Stimulated activated naive B cell treated with anti-CD40 and anti-IgM and Interleukin-4, amounts not matched to agents 10 μg/mL and 1 μg/mL and 100 μg/mL, for 72 hours (primary cell): ENCODE results near the gene THSD7A.

ENCODE experiments used
- ATAC-seq, 2 donors: fragments of 150-1000 bp; cut with Tn5 transposase; replicated peaks; 2 replicates each; pipeline ENCODE4 v1.10.0; 2021; ENCODE audit warnings: moderate library complexity in 1 of 2
- DNase-seq: peaks from one replicate; pipeline ENCODE4 v3.0.0; 2021
- H3K27ac Mint-ChIP-seq: one replicate; pipeline ENCODE4 v1.8.0; 2022; ENCODE audit warnings: mild to moderate bottlenecking, mixed read lengths
- H3K27me3 Mint-ChIP-seq, 2 donors: one replicate each; pipeline ENCODE4 v1.8.0; 2022; ENCODE audit warnings: mixed read lengths in 2 of 2
- H3K36me3 Mint-ChIP-seq, 2 donors: one replicate each; pipeline ENCODE4 v1.8.0; 2022; ENCODE audit warnings: mixed read lengths in 2 of 2, mild to moderate bottlenecking in 1 of 2
- H3K4me1 Mint-ChIP-seq, 2 donors: one replicate each; pipeline ENCODE4 v1.8.0; 2022; ENCODE audit warnings: mixed read lengths in 2 of 2, mild to moderate bottlenecking in 1 of 2
- H3K4me3 Mint-ChIP-seq, 2 donors: one replicate each; pipeline ENCODE4 v1.8.0; 2022; ENCODE audit warnings: mild to moderate bottlenecking in 2 of 2, mixed read lengths in 2 of 2, moderate library complexity in 1 of 2
- H3K9me3 Mint-ChIP-seq, 2 donors: one replicate each; pipeline ENCODE4 v1.8.0; 2022; ENCODE audit warnings: mixed read lengths in 2 of 2, mild to moderate bottlenecking in 1 of 2

THSD7A gene

GRCh38 chr7:11633310-11633709, 198.7 kb downstream of the THSD7A start:
- H3K27me3 Mint-ChIP-seq = no peaks in the 10 kb centered on the region
- no peak overlapping the region for H3K4me3 Mint-ChIP-seq
- no peaks in the 10 kb centered on the region for H3K36me3 Mint-ChIP-seq
- H3K4me1 Mint-ChIP-seq = no peaks in the 10 kb centered on the region
- H3K27ac Mint-ChIP-seq = no peak overlapping the region
- no peaks in the 10 kb centered on the region for H3K9me3 Mint-ChIP-seq
- no peak for DNase-seq
- no peak for ATAC-seq

DNA sequence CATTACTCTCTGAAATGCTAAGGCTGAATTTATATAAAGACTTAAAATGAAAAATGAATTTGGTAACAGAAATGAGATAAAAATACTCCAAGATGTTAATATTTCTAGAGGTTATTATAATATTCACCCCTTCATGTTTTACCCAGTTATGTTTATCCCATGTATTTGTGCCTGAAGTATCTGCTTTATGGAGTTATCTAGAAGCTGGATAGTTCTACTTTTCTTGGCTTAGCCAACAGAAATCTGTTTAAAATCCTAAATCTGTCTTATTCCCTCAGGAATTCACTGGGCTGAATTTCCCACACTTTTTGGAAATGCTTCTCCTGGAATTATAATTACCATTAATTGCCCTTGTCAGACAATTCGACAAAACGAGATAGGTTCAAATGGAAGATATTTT, 201.6 kb downstream of the THSD7A start:
- Mint-ChIP-seq H3K27me3 (no peaks in the 10 kb centered on the region), H3K36me3 (no peaks in the 10 kb centered on the region), H3K27ac (no peak overlapping the region), H3K4me3 (no peak overlapping the region), H3K9me3 (no peaks in the 10 kb centered on the region), H3K4me1 (no peaks in the 10 kb centered on the region)
- ATAC-seq (no peak), DNase-seq (no peak)

DNA sequence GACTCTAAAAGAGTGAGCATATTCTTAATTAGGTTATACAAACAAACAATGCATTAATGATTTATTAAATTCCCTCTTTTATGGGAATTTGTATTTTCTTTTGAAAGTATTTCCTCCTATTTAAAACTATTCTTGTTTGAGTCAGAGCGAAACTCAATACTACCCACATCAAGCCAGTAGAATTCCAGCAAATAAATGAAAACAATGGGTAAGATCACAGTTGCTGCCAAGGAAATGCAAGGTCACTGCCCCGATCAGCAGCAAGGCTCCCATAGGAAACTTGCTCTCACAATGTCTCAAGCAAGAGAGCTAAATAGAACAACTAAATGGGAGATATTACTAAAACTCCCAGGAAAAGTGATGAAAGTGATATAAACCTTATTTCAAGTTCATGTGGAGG, 206.3 kb downstream of the THSD7A start:
- ATAC-seq = no peak
- no peaks in the 10 kb centered on the region for H3K36me3 Mint-ChIP-seq
- no peaks in the 10 kb centered on the region for H3K27me3 Mint-ChIP-seq
- H3K9me3 Mint-ChIP-seq = peaks cover 0 to 2% of the 10 kb centered on the region in 2 donors
- no peak overlapping the region for H3K27ac Mint-ChIP-seq
- DNase-seq = no peak
- H3K4me3 Mint-ChIP-seq = no peak overlapping the region
- H3K4me1 Mint-ChIP-seq = no peaks in the 10 kb centered on the region

DNA sequence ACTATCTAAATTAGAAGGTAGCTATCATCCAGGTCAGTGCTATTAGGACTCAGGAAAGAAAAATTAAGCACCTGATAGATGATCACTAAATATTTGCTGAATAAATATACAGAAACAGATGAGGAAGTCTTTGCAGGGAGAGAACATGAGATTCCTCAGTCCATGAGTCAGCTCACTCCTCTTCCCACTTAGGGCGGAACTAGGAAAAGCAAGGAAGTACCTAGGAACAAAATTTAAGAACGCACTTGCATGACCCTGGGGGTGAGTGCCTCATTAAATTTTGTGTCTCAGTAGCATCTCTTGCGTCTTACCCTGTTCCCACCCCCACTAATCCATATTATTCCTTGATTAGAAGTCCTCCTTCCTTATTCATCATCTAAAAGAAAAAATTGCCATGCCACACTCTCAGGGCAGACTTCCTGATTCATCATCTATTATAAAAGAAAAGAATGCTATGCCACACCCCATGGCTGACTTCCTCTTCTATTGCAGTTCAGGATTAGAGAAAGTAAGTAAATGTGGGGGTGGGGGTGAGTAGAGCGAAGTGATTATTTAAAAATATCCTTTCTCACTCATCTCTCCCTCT, 208.8 kb downstream of the THSD7A start:
- no peaks in the 10 kb centered on the region for H3K4me1 Mint-ChIP-seq
- no peaks in the 10 kb centered on the region for H3K36me3 Mint-ChIP-seq
- H3K9me3 Mint-ChIP-seq = peaks cover 0 to 2% of the 10 kb centered on the region in 2 donors
- no peak for ATAC-seq
- H3K27ac Mint-ChIP-seq = no peak overlapping the region
- no peak for DNase-seq
- no peaks in the 10 kb centered on the region for H3K27me3 Mint-ChIP-seq
- H3K4me3 Mint-ChIP-seq = no peak overlapping the region

GRCh38 chr7:11620406-11621253, 211.4 kb downstream of the THSD7A start:
- DNase-seq = no peak
- Mint-ChIP-seq H3K27me3 (no peaks in the 10 kb centered on the region), H3K4me1 (no peaks in the 10 kb centered on the region), H3K27ac (no peak overlapping the region), H3K36me3 (no peaks in the 10 kb centered on the region), H3K4me3 (no peak overlapping the region), H3K9me3 (peaks cover 0 to 2% of the 10 kb centered on the region in 2 donors)
- no peak for ATAC-seq

DNA sequence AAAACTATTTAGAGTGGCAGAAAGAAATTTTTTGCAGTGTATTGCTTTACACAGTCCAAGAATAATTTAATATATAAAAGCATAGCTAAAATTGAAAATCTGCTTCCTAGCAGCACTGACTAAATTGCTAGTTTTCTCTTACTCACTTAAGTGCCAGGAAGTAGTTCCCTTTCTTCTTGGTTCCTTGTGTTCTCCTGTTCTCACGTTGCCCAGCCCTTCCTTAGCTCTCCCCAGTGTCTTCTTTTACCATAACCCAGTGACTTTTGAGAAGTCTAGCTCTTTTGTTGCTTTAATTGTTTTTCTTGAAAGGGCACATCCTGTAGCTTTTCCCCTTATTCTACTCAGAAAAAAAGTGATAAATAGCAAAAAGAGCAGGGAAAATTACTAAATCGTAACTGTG, 215.5 kb downstream of the THSD7A start:
- no peak overlapping the region for H3K27ac Mint-ChIP-seq

DNA sequence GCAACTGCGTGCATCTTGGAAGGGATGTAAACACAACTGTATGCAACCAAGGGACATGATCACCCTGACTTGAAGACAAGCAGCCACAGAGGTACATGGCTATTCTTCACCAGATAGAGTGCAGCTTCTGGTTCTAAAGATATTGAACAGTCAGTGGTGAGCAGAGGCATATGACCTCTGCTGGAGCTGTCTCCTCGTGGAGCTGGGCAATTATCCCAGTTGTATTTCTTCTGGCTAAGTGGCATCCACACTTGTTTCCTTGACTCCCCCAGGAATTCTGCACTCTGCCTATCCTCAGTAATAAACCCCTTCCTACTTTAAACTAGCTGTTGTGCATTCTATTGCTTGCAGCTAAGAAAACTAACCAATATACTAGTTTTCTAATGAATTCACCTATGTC, 216.8 kb downstream of the THSD7A start:
- no peaks in the 10 kb centered on the region for H3K36me3 Mint-ChIP-seq
- H3K4me3 Mint-ChIP-seq = no peak overlapping the region
- no peaks in the 10 kb centered on the region for H3K27me3 Mint-ChIP-seq
- DNase-seq (no peak), ATAC-seq (no peak)
- H3K27ac Mint-ChIP-seq = no peak overlapping the region
- H3K4me1 Mint-ChIP-seq = no peaks in the 10 kb centered on the region
- H3K9me3 Mint-ChIP-seq = no peaks in the 10 kb centered on the region

More for the DNA sequence above, 215.5 kb downstream of the THSD7A start:
- Mint-ChIP-seq H3K9me3 (no peaks in the 10 kb centered on the region), H3K27me3 (no peaks in the 10 kb centered on the region), H3K36me3 (no peaks in the 10 kb centered on the region), H3K4me3 (no peak overlapping the region), H3K4me1 (no peaks in the 10 kb centered on the region)
- DNase-seq = no peak
- ATAC-seq = no peak

DNA sequence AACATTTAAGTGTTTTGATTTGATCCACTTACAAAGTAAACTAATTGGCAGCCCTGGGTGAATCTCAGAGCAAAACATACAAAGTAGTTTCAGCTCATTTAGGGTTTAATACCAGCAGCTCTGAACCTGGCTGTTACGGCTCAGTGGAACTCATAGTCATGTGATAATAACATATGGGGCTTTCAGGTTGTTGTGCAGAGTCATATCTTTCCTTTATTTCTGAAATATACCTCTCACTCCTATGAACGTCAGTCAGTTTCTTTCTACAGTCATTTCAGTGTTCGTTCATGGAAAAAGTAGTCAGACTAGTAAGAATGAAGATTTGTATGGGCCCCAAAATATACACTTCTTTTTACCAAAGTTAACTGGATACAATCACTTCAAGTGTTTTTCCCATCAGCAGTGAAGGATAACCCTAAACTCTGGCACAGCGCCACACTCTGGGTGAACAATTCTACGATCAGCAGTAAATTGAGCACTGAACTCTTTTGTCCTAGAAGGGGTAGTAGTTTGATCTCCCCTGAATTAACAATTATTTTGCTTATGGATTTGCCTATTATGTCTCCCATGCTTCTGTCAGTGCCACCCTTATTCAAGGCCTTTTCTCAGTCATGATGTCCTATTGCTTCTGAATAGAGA, 218.6 kb downstream of the THSD7A start:
- Mint-ChIP-seq H3K9me3 (no peaks in the 10 kb centered on the region), H3K4me3 (no peak overlapping the region), H3K36me3 (no peaks in the 10 kb centered on the region), H3K27me3 (no peaks in the 10 kb centered on the region), H3K27ac (no peak overlapping the region), H3K4me1 (no peaks in the 10 kb centered on the region)
- peak in 1 of 2 donors; percentile 31 for ATAC-seq
- no peak for DNase-seq

GRCh38 chr7:11612737-11613136, 219.3 kb downstream of the THSD7A start:
- Mint-ChIP-seq H3K27ac (no peak overlapping the region), H3K4me1 (no peaks in the 10 kb centered on the region), H3K9me3 (no peaks in the 10 kb centered on the region), H3K36me3 (no peaks in the 10 kb centered on the region), H3K4me3 (no peak overlapping the region), H3K27me3 (no peaks in the 10 kb centered on the region)
- no peak for ATAC-seq
- DNase-seq = no peak

- no peak overlapping the region for H3K4me3 Mint-ChIP-seq
- H3K9me3 Mint-ChIP-seq = no peaks in the 10 kb centered on the region
- no peaks in the 10 kb centered on the region for H3K27me3 Mint-ChIP-seq
- H3K27ac Mint-ChIP-seq = no peak overlapping the region
- ATAC-seq = no peak
- H3K4me1 Mint-ChIP-seq = no peaks in the 10 kb centered on the region
- no peaks in the 10 kb centered on the region for H3K36me3 Mint-ChIP-seq
- DNase-seq = no peak
Measured at GRCh38 chr7:11609096-11609670, 222.8 kb downstream of the THSD7A start.

GRCh38 chr7:11607686-11608085, 224.3 kb downstream of the THSD7A start:
- no peaks in the 10 kb centered on the region for H3K27me3 Mint-ChIP-seq
- no peak overlapping the region for H3K27ac Mint-ChIP-seq
- H3K4me3 Mint-ChIP-seq = no peak overlapping the region
- H3K9me3 Mint-ChIP-seq = peaks cover 0 to under 1% of the 10 kb centered on the region in 2 donors
- no peak for ATAC-seq
- no peak for DNase-seq
- H3K4me1 Mint-ChIP-seq = no peaks in the 10 kb centered on the region
- no peaks in the 10 kb centered on the region for H3K36me3 Mint-ChIP-seq

GRCh38 chr7:11605749-11606148, 226.2 kb downstream of the THSD7A start:
- no peak overlapping the region for H3K27ac Mint-ChIP-seq
- H3K36me3 Mint-ChIP-seq = no peaks in the 10 kb centered on the region
- ATAC-seq (no peak), DNase-seq (no peak)
- H3K27me3 Mint-ChIP-seq = no peaks in the 10 kb centered on the region
- peaks cover 2 to 6% of the 10 kb centered on the region in 2 donors for H3K9me3 Mint-ChIP-seq
- no peaks in the 10 kb centered on the region for H3K4me1 Mint-ChIP-seq
- no peak overlapping the region for H3K4me3 Mint-ChIP-seq

DNA sequence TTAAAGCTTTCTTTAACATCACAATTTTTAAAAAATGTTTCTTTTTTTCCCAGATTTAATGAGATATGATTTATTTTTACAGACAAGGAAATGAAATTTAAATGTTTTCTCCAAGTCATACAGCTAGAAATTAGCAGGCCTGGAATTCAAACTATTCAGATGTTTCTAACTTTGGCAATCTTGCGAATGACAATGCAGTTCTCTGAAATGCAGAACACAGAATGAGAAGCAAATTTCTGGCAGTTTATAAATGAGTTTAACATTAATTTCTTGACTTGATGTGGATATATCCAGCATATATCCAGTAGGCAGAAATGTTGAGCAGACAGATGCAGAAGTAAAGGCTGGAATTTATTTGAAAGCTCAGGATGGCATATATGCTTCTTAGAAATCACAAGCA, 227.5 kb downstream of the THSD7A start:
- Mint-ChIP-seq H3K4me1 (no peaks in the 10 kb centered on the region), H3K36me3 (no peaks in the 10 kb centered on the region), H3K27ac (no peak overlapping the region), H3K4me3 (no peak overlapping the region), H3K9me3 (peaks cover 2 to 6% of the 10 kb centered on the region in 2 donors), H3K27me3 (no peaks in the 10 kb centered on the region)
- DNase-seq (no peak), ATAC-seq (no peak)

GRCh38 chr7:11601761-11602160, 230.2 kb downstream of the THSD7A start:
- ATAC-seq (no peak), DNase-seq (no peak)
- Mint-ChIP-seq H3K27ac (no peak overlapping the region), H3K4me1 (no peaks in the 10 kb centered on the region), H3K36me3 (no peaks in the 10 kb centered on the region), H3K4me3 (no peak overlapping the region), H3K27me3 (no peaks in the 10 kb centered on the region), H3K9me3 (peaks cover 4 to 6% of the 10 kb centered on the region in 2 donors)

DNA sequence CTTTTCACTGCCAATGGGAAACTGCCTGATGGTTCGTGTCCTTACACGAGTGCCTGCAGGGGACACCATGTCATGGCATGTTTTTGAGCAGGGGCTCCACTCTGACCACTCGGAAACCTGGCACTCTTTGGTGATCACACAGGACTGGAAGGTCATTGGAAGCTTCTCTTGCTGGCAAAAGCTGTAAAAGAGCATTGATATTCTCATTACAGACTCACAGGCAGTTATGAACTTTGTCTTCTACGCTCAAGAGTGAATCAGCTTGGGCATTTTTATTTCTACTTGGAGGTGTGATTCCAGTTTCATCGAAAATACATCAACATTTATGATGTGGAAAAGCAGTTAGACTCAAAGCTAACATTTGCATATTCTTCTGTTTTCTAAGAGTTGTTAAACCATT, 238.7 kb downstream of the THSD7A start:
- Mint-ChIP-seq H3K27ac (no peak overlapping the region), H3K27me3 (no peaks in the 10 kb centered on the region), H3K9me3 (peaks cover 0 to 3% of the 10 kb centered on the region in 2 donors), H3K36me3 (no peaks in the 10 kb centered on the region), H3K4me1 (no peaks in the 10 kb centered on the region), H3K4me3 (no peak overlapping the region)
- DNase-seq = no peak
- no peak for ATAC-seq
